Hepatocyte (in vitro differentiated cells): ENCODE data around the gene ATP6V1B1.

Experiments used
- EZH2 ChIP-seq: fragments of 200-600 bp; sonication (generic); IDR thresholded peaks from 2 replicates; pipeline ENCODE4 v1.6.1; 2016; ENCODE audit warnings: antibody characterized with exemption, mild to moderate bottlenecking, borderline replicate concordance
- EZH2phosphoT487 ChIP-seq: fragments of 200-600 bp; sonication (generic); IDR thresholded peaks from one replicate; pipeline ENCODE4 v1.6.1; 2018; ENCODE audit warnings: antibody characterized with exemption, mild to moderate bottlenecking, low read depth, moderate library complexity; ENCODE audit not compliant: unreplicated experiment, severe bottlenecking
- TF ChIP-seq, protein P1 (sequence below): fragments of 200-600 bp; sonication (generic); IDR thresholded peaks from 2 replicates; pipeline ENCODE4 v1.5.1; 2016; ENCODE audit warnings: antibody characterized with exemption, mild to moderate bottlenecking; ENCODE audit not compliant: poor library complexity

DNA sequence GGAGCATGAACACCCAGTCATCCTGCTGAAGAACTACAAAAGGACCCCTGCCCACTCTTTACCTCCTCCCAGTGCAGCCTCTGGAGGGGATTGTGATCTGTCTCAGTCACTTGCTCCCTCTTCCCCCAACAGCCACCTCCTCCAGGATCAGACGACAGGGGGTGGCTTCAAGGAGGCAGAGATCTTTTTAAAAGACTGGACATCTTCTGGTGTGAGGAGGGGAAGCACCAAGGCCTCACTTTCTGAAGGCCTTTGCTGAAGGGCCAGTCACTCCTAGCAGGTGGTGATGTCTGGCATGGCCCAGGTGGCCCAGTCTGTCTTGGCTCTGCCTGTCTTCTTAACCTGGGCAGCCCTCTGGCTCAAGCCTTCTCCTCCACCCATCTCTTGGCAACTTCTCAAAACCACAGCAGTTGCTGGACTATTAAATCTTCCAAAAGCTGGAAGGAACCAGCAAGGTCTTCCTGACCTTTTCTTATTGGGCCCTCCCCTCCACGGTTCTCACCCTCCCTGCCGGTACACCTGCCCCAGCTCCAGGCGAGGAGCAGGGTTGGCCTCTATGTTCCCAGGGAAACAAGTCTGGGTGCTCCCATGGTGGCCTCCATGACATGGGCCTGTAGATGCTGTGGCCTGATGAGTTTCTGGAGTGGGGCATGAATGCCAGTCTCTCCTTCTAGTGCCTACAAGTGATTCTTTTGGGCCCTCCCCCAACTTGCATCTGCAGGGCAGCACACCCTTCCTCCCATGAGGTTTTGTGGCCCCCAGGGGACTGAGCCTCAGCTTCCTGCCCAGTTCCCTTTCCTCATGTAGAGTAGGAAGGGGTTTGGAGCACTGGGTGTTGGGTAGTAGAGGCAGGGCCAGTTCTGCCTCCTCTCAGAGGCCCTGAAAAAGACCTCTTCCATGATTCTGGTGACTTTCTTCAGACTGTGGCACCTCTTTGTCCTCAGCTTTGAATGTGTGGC lies 5.0 kb upstream of the ATP6V1B1 start:
- TF ChIP-seq, protein P1, sequence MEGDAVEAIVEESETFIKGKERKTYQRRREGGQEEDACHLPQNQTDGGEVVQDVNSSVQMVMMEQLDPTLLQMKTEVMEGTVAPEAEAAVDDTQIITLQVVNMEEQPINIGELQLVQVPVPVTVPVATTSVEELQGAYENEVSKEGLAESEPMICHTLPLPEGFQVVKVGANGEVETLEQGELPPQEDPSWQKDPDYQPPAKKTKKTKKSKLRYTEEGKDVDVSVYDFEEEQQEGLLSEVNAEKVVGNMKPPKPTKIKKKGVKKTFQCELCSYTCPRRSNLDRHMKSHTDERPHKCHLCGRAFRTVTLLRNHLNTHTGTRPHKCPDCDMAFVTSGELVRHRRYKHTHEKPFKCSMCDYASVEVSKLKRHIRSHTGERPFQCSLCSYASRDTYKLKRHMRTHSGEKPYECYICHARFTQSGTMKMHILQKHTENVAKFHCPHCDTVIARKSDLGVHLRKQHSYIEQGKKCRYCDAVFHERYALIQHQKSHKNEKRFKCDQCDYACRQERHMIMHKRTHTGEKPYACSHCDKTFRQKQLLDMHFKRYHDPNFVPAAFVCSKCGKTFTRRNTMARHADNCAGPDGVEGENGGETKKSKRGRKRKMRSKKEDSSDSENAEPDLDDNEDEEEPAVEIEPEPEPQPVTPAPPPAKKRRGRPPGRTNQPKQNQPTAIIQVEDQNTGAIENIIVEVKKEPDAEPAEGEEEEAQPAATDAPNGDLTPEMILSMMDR, result no peak
- no peak for TF ChIP-seq EZH2
- no peak for TF ChIP-seq EZH2phosphoT487
